Stomach (tissue), 9 donors: ENCODE results near the gene SRPRA. TPM values are rescaled to one million over a fixed set of nuclear protein-coding genes. Genes with fewer than 3 reads are reported as not detected.
A peak's percentile ranks its signal among the peaks of the same experiment; 100 is the strongest.

Source experiments
- DNase-seq, 2 donors: peaks; one replicate each; pipeline versions ENCODE4 v3.0.0 to v3.0.0-alpha.2; 2013 to 2019
- H3K27ac ChIP-seq, 5 donors: fragments of 200-600 bp in 4 of 5; sonication (generic) in 4 of 5; one replicate each; pipeline ENCODE4 v1.5.1; 2013 to 2019; ENCODE audit warnings: mild to moderate bottlenecking in 1 of 5, moderate library complexity in 1 of 5
- H3K27me3 ChIP-seq, 3 donors: fragments of 200-600 bp; sonication (generic); one replicate each; pipeline ENCODE4 v1.5.1; 2017 to 2019; ENCODE audit warnings: mixed run types in 1 of 3
- H3K36me3 ChIP-seq, 4 donors: fragments of 200-600 bp; sonication (generic); 1 replicate in 3 of 4; 2 replicates in 1 of 4; pipeline ENCODE4 v1.5.1; 2016 to 2019
- H3K4me1 ChIP-seq, 4 donors: fragments of 200-600 bp; sonication (generic); one replicate each; pipeline ENCODE4 v1.5.1; 2016 to 2019
- H3K4me3 ChIP-seq, 4 donors: fragments of 200-600 bp; sonication (generic) in 3 of 4; one replicate each; pipeline ENCODE4 v1.5.1; 2016 to 2019; ENCODE audit warnings: mild to moderate bottlenecking in 1 of 4
- H3K9me3 ChIP-seq, 4 donors: fragments of 200-600 bp; sonication (generic); one replicate each; pipeline ENCODE4 v1.5.1; 2016 to 2019
- CTCF ChIP-seq, 7 experiments: fragments of 450-650 bp in 4 of 7; fragments of 200-600 bp in 3 of 7; sonication (generic) in 3 of 7; IDR thresholded peaks; one replicate each; pipeline ENCODE4 v1.5.1; 2016 to 2019; ENCODE audit warnings: antibody characterized with exemption in 7 of 7, control low read depth in 2 of 7, mild to moderate bottlenecking in 1 of 7
- EP300 ChIP-seq: sonication (generic); formaldehyde crosslinking; IDR thresholded peaks from one replicate; pipeline ENCODE4 v1.6.1; 2017; ENCODE audit warnings: antibody characterized with exemption
- POLR2A ChIP-seq, 4 donors: fragments of 450-650 bp; IDR thresholded peaks; one replicate each; pipeline ENCODE4 v1.6.1; 2016; ENCODE audit warnings: antibody characterized with exemption in 4 of 4, control low read depth in 2 of 4, mild to moderate bottlenecking in 1 of 4, moderate library complexity in 1 of 4
- POLR2AphosphoS5 ChIP-seq, 3 donors: sonication (generic); formaldehyde crosslinking; IDR thresholded peaks; one replicate each; pipeline ENCODE4 v1.6.1; 2016; ENCODE audit warnings: antibody characterized with exemption in 3 of 3
- WGBS, 5 donors: extraction: QIAGEN DNeasy Blood & Tissue Kit in 3 of 5; methylation state at CpG; one replicate each; pipeline versions ENCODE4 v1.1.5 to v1.1.7; 2013 to 2018; 5-methylcytosine and 5-hydroxymethylcytosine counted together
- intact Hi-C: fragments of 100-400 bp; cut with DNase I; formaldehyde crosslinking; loops from one replicate; pipeline ENCODE4 v1.15.1; 2023; ENCODE audit warnings: low total_unique reads
- polyA plus RNA-seq, 3 donors: library from polyadenylated mRNA; stranded (reverse); fragments of 200-250 nt; gene quantifications; one replicate each; pipeline ENCODE4 v1.2.3, GENCODE V29; 2013
- total RNA-seq, 5 donors: library from RNA; depleted of rRNA; stranded (reverse); fragments of >200 nt; gene quantifications; one replicate each; pipeline versions ENCODE4 v1.1.0 to v1.2.3, GENCODE V29; 2014 to 2016
- donor health status: healthy with polysubstance abuse.
- donor health status: Bipolar disorder and iron deficiency.
- donor health status: healthy.

The SRPRA gene
- total and polyA plus RNA-seq, 8 donors: 13.9 to 255 (median 48.7) TPM

GRCh38 chr11:126304457-126305075 is 35.9 kb upstream of the SRPRA start:
- peaks cover 7 to 26% (median 16%) of the 10 kb centered on the region in 4 donors for H3K4me1 ChIP-seq
- no peaks in the 10 kb centered on the region for H3K27me3 ChIP-seq
- no peak for DNase-seq
- H3K36me3 ChIP-seq: peaks cover 0 to 36% (median 32%) of the 10 kb centered on the region in 4 donors
- peak overlapping the region; percentile 55 to 75 (median 64) for H3K4me3 ChIP-seq
- H3K27ac ChIP-seq: peak overlapping the region; percentile 89 to 95 (median 89)
- 22 to 40% (median 36%) methylated on average over 12 of the region's 12 CpGs for WGBS, 5 donors
- intact Hi-C loops: no loop called here
- TF ChIP-seq CTCF (IDR thresholded peaks at IDR 0.05) (no peak), EP300 (no peak), POLR2A (IDR thresholded peaks at IDR 0.05) (no peak), POLR2AphosphoS5 (IDR thresholded peaks at IDR 0.05) (no peak)
- no peaks in the 10 kb centered on the region for H3K9me3 ChIP-seq

GRCh38 chr11:126303623-126304456 is 35.1 kb upstream of the SRPRA start, which contains the start of gene DCPS:
TSS of gene DCPS (plus strand) at chr11:126304060. CDS start at chr11:126304081, 21 bp downstream.
- H3K4me1 ChIP-seq: peaks cover 7 to 26% (median 16%) of the 10 kb centered on the region in 4 donors
- DNase-seq: peak; percentile 92 to 97
- no peaks in the 10 kb centered on the region for H3K9me3 ChIP-seq
- 1 to 2% (median 1%) methylated on average over 60 to 61 of the region's 61 CpGs for WGBS, 5 donors
- peaks cover 0 to 36% (median 31%) of the 10 kb centered on the region in 4 donors for H3K36me3 ChIP-seq
- TF ChIP-seq POLR2A (IDR thresholded peaks at IDR 0.05): peak in 1 of 4 donors; percentile 71
- peak; percentile 68 to 97 (median 88) for TF ChIP-seq POLR2AphosphoS5 (IDR thresholded peaks at IDR 0.05)
- TF ChIP-seq CTCF (IDR thresholded peaks at IDR 0.05): no peak
- no peak for TF ChIP-seq EP300
- H3K27me3 ChIP-seq: no peaks in the 10 kb centered on the region
- H3K4me3 ChIP-seq: peak within 1 kb of the TSS; percentile 55 to 75 (median 64)
- peak within 1 kb of the TSS; percentile 89 to 95 (median 89) for H3K27ac ChIP-seq
- intact Hi-C loops: no loop called here

- Histone ChIP-seq H3K27me3 (no peaks in the 10 kb centered on the region), H3K4me3 (no peak overlapping the region), H3K4me1 (no peaks in the 10 kb centered on the region), H3K9me3 (no peaks in the 10 kb centered on the region), H3K36me3 (peaks cover 21 to 80% (median 72%) of the 10 kb centered on the region in 4 donors), H3K27ac (no peak overlapping the region)
- intact Hi-C loops: no loop called here
- TF ChIP-seq CTCF (IDR thresholded peaks at IDR 0.05): no peak
- TF ChIP-seq EP300: no peak
- no peak for TF ChIP-seq POLR2A (IDR thresholded peaks at IDR 0.05)
- TF ChIP-seq POLR2AphosphoS5 (IDR thresholded peaks at IDR 0.05): no peak
- DNase-seq: no peak
- WGBS, 5 donors: 46 to 82% (median 70%) methylated on average over 2 of the region's 2 CpGs
Measured at GRCh38 chr11:126297004-126297403, 28.3 kb upstream of the SRPRA start.

DNA sequence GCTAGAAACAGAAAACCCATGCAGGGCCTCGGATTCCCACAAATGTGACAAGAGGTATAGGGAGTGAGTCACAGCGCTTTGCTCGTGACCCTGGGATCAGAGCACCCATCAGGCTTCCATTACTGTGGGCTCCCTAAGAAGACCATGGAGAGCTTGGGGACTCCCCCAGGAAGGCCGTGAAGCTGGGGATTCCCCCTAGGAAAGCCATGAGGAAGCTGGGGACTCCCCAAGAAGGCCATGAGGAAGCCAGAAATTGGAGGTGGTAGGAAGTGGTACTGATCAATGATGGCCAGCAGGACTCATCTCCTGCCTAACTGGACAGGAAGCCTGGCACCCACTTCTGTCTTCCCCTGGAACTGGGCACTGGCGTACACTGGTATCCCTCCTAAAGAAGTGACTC is 25.0 kb upstream of the SRPRA start:
- intact Hi-C loops: no loop called here
- DNase-seq: no peak
- Histone ChIP-seq H3K9me3 (no peaks in the 10 kb centered on the region), H3K4me1 (no peaks in the 10 kb centered on the region), H3K27me3 (no peaks in the 10 kb centered on the region), H3K27ac (no peak overlapping the region), H3K4me3 (no peak overlapping the region), H3K36me3 (peaks cover 38 to 86% (median 79%) of the 10 kb centered on the region in 4 donors)
- TF ChIP-seq CTCF (IDR thresholded peaks at IDR 0.05) (no peak), POLR2A (IDR thresholded peaks at IDR 0.05) (no peak), POLR2AphosphoS5 (IDR thresholded peaks at IDR 0.05) (no peak), EP300 (no peak)
- 73 to 85% (median 84%) methylated on average over 4 to 5 of the region's 5 CpGs for WGBS, 5 donors
